Neuronal stem cell (in vitro differentiated cells): ENCODE measurements around the gene FCRLB.

Source experiments
- DNase-seq: peaks from one replicate; pipeline ENCODE4 v3.0.0-alpha.2; 2013; ENCODE audit warnings: low spot score
- H2AFZ ChIP-seq: one replicate; pipeline ENCODE4 v1.6.1; 2013; ENCODE audit warnings: mild to moderate bottlenecking, low read length, inconsistent platforms
- H2AK5ac ChIP-seq: 2 replicates; pipeline ENCODE4 v1.6.1; 2013; ENCODE audit warnings: low read depth, mild to moderate bottlenecking, inconsistent platforms, low read length, moderate library complexity, mixed read lengths
- H2BK120ac ChIP-seq: 2 replicates; pipeline ENCODE4 v1.6.1; 2013; ENCODE audit warnings: low read depth, mild to moderate bottlenecking, inconsistent platforms, low read length, moderate library complexity, mixed read lengths
- H2BK12ac ChIP-seq: one replicate; pipeline ENCODE4 v1.6.1; 2013; ENCODE audit warnings: low read length, inconsistent platforms
- H2BK15ac ChIP-seq: 2 replicates; pipeline ENCODE4 v1.6.1; 2013; ENCODE audit warnings: mild to moderate bottlenecking, low read length, inconsistent platforms, mixed read lengths
- H2BK5ac ChIP-seq: one replicate; pipeline ENCODE4 v1.6.1; 2013; ENCODE audit warnings: inconsistent platforms, mild to moderate bottlenecking, low read length, moderate library complexity
- H3K14ac ChIP-seq: one replicate; pipeline ENCODE4 v1.6.1; 2013; ENCODE audit warnings: low read length, inconsistent platforms
- H3K18ac ChIP-seq: 2 replicates; pipeline ENCODE4 v1.6.1; 2013; ENCODE audit warnings: low read length, inconsistent platforms
- H3K23ac ChIP-seq: 2 replicates; pipeline ENCODE4 v1.6.1; 2013; ENCODE audit warnings: low read depth, mild to moderate bottlenecking, mixed read lengths, low read length, inconsistent platforms; ENCODE audit not compliant: poor library complexity
- H3K27ac ChIP-seq: replicated peaks from 3 replicates; pipeline ENCODE4 v1.5.1; 2013; ENCODE audit warnings: low read length, inconsistent platforms
- H3K27me3 ChIP-seq, 3 experiments: 2 replicates each; pipeline ENCODE4 v1.6.1; 2013; ENCODE audit warnings: low read length in 3 of 3, mild to moderate bottlenecking in 2 of 3, inconsistent platforms in 1 of 3, low read depth in 1 of 3, mixed read lengths in 1 of 3, moderate library complexity in 1 of 3; ENCODE audit not compliant: control insufficient read depth in 3 of 3, insufficient read depth in 3 of 3
- H3K36me3 ChIP-seq, 2 donors: replicated peaks in 1 of 2; 2 replicates each; pipeline ENCODE4 v1.6.1; 2013; ENCODE audit warnings: low read length in 2 of 2; ENCODE audit not compliant: control insufficient read depth in 2 of 2, insufficient read depth in 2 of 2
- H3K4ac ChIP-seq: 2 replicates; pipeline ENCODE4 v1.6.1; 2013; ENCODE audit warnings: inconsistent platforms, mild to moderate bottlenecking, low read length, moderate library complexity
- H3K4me1 ChIP-seq, 2 donors: 1 replicate in 1 of 2; 2 replicates in 1 of 2; pipeline ENCODE4 v1.6.1; 2013; ENCODE audit warnings: low read length in 2 of 2, low read depth in 1 of 2; ENCODE audit not compliant: control insufficient read depth in 2 of 2, insufficient read depth in 1 of 2
- H3K4me2 ChIP-seq: one replicate; pipeline ENCODE4 v1.6.1; 2013; ENCODE audit warnings: mild to moderate bottlenecking, low read length, inconsistent platforms; ENCODE audit not compliant: insufficient read depth, poor library complexity, severe bottlenecking
- H3K4me3 ChIP-seq, 2 donors: 2 replicates each; pipeline ENCODE4 v1.5.1; 2013; ENCODE audit warnings: low read length in 2 of 2, mild to moderate bottlenecking in 2 of 2, inconsistent platforms in 1 of 2, moderate library complexity in 1 of 2
- H3K79me1 ChIP-seq: one replicate; pipeline ENCODE4 v1.6.1; 2013; ENCODE audit warnings: low read depth, mild to moderate bottlenecking, inconsistent platforms, low read length, moderate library complexity
- H3K9ac ChIP-seq: one replicate; pipeline ENCODE4 v1.6.1; 2013; ENCODE audit warnings: mild to moderate bottlenecking, low read depth, low read length, inconsistent platforms; ENCODE audit not compliant: poor library complexity
- H3K9me3 ChIP-seq, 2 donors: replicated peaks in 1 of 2; 2 replicates each; pipeline versions ENCODE3 to v1.6.1; 2013; ENCODE audit warnings: low read length in 2 of 2, mild to moderate bottlenecking in 2 of 2, inconsistent platforms in 1 of 2, low read depth in 1 of 2, mixed read lengths in 1 of 2, moderate library complexity in 1 of 2; ENCODE audit not compliant: control insufficient read depth in 2 of 2, insufficient read depth in 1 of 2
- H4K8ac ChIP-seq: one replicate; pipeline ENCODE4 v1.6.1; 2013; ENCODE audit warnings: low read depth, mild to moderate bottlenecking, inconsistent platforms, low read length, moderate library complexity
- H4K91ac ChIP-seq: one replicate; pipeline ENCODE4 v1.6.1; 2013; ENCODE audit warnings: low read length, low read depth, mild to moderate bottlenecking, inconsistent platforms; ENCODE audit not compliant: poor library complexity
- WGBS, 2 donors: extraction: QIAGEN DNeasy Blood & Tissue Kit; methylation state at CpG; one replicate each; pipeline ENCODE4 v1.1.7; 2013; ENCODE audit warnings: missing lambda C conversion rate in 2 of 2, mixed read lengths in 1 of 2; ENCODE audit not compliant: insufficient read length in 2 of 2, insufficient replicate concordance in 1 of 2; ENCODE audit errors: extremely low coverage in 2 of 2; 5-methylcytosine and 5-hydroxymethylcytosine counted together

The FCRLB gene

GRCh38 chr1:161749509-161750407, 28.4 kb downstream of the FCRLB start, which contains the start of gene DUSP12:
DUSP12 (plus strand) TSS chr1:161749786; CDS start chr1:161749802, 16 bp downstream.
- no CpG with 5 or more reads among the region's 65 CpGs for WGBS, 2 donors

GRCh38 chr1:161763522-161764098, 42.3 kb downstream of the FCRLB start:
- Histone ChIP-seq H2BK120ac (no peak overlapping the region), H2AK5ac (no peak overlapping the region), H2BK12ac (no peak overlapping the region), H3K27ac (no peak overlapping the region), H3K4ac (no peak overlapping the region), H3K14ac (no peak overlapping the region), H2BK15ac (no peak overlapping the region), H3K79me1 (peaks cover 2% of the 10 kb centered on the region), H3K4me1 (no peaks in the 10 kb centered on the region), H4K91ac (no peak overlapping the region), H3K9ac (no peak overlapping the region), H3K36me3 (peaks cover 2 to 8% of the 10 kb centered on the region in 2 donors), H3K4me2 (no peak overlapping the region), H4K8ac (no peak overlapping the region), H3K18ac (no peak overlapping the region), H3K9me3 (no peaks in the 10 kb centered on the region), H3K27me3 (no peaks in the 10 kb centered on the region), H3K4me3 (no peak overlapping the region), H2BK5ac (no peak overlapping the region), H3K23ac (no peak overlapping the region), H2AFZ (no peak overlapping the region)
- no peak for DNase-seq
- WGBS, 2 donors, result no CpG with 5 or more reads among the region's 7 CpGs

More at GRCh38 chr1:161749509-161750407, 28.4 kb downstream of the FCRLB start, which contains the start of gene DUSP12:
- peaks cover 0 to 6% (median 0%) of the 10 kb centered on the region in 3 experiments for H3K27me3 ChIP-seq
- H3K9me3 ChIP-seq, result no peaks in the 10 kb centered on the region
- peak within 1 kb of the TSS; percentile 97 for H3K27ac ChIP-seq
- H3K9ac ChIP-seq, result peak within 1 kb of the TSS; percentile 99
- peak within 1 kb of the TSS; percentile 87 for H3K23ac ChIP-seq
- H3K18ac ChIP-seq, result peak within 1 kb of the TSS; percentile 99
- H2AFZ ChIP-seq, result peak within 1 kb of the TSS; percentile 95
- H3K4me1 ChIP-seq, result peaks cover 1 to 2% of the 10 kb centered on the region in 2 donors
- peak within 1 kb of the TSS; percentile 81 for H3K4ac ChIP-seq
- no peak within 1 kb of the TSS for H4K91ac ChIP-seq
- peak within 1 kb of the TSS; percentile 88 for H2BK15ac ChIP-seq
- no peak within 1 kb of the TSS for H2BK12ac ChIP-seq
- H4K8ac ChIP-seq, result peak within 1 kb of the TSS; percentile 87
- peak within 1 kb of the TSS; percentile 63 for H2AK5ac ChIP-seq
- H3K14ac ChIP-seq, result no peak within 1 kb of the TSS
- H3K4me2 ChIP-seq, result peak within 1 kb of the TSS; percentile 51
- H2BK120ac ChIP-seq, result no peak within 1 kb of the TSS
- no peaks in the 10 kb centered on the region for H3K79me1 ChIP-seq
- DNase-seq, result peak; percentile 92
- peak within 1 kb of the TSS; percentile 85 for H2BK5ac ChIP-seq
- H3K36me3 ChIP-seq, result peaks cover 8 to 40% of the 10 kb centered on the region in 2 donors
- peak within 1 kb of the TSS; percentile 84 to 96 for H3K4me3 ChIP-seq

GRCh38 chr1:161766102-161766981, 45.0 kb downstream of the FCRLB start, which contains the start of gene ATF6:
ATF6 (plus strand) TSS chr1:161766320; CDS start chr1:161766361, 41 bp downstream.
- Histone ChIP-seq H3K79me1 (peaks cover 2% of the 10 kb centered on the region), H3K4ac (peak within 1 kb of the TSS; percentile 10), H2BK12ac (no peak within 1 kb of the TSS), H4K91ac (no peak within 1 kb of the TSS), H3K4me3 (peak within 1 kb of the TSS; percentile 88 to 91), H3K36me3 (no peaks in the 10 kb centered on the region), H3K27me3 (no peaks in the 10 kb centered on the region), H2BK5ac (no peak within 1 kb of the TSS), H2BK15ac (peak within 1 kb of the TSS; percentile 15), H3K14ac (no peak within 1 kb of the TSS), H3K4me2 (peak within 1 kb of the TSS; percentile 78), H3K9me3 (no peaks in the 10 kb centered on the region), H3K18ac (peak within 1 kb of the TSS; percentile 56), H3K27ac (no peak within 1 kb of the TSS), H3K23ac (no peak within 1 kb of the TSS), H2AFZ (peak within 1 kb of the TSS; percentile 93), H4K8ac (no peak within 1 kb of the TSS), H2BK120ac (no peak within 1 kb of the TSS), H2AK5ac (no peak within 1 kb of the TSS), H3K9ac (peak within 1 kb of the TSS; percentile 88), H3K4me1 (no peaks in the 10 kb centered on the region)
- DNase-seq, result peak; percentile 64
- no CpG with 5 or more reads among the region's 35 CpGs for WGBS, 2 donors
